ENCODE results near the gene GUCA1C.

DNA sequence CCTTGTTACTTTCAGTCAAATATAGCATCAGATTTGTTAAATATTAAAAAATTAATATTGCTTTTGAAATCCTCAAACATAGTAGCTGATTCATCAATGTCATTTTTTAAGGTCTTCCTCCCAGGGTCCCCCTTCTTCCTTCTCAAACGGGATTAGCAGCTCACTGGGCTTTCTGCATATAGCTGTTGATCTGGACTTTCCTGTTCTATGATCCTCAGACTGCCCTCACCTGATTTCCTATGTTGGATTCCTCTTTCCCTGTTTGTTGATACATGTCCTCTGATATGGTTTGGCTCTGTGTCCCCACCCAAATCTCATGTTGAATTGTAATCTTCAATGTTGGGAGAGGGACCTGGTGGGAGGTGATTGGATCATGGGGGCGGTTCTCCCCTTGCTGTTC is 5.8 kb downstream of the GUCA1C start:
- TF ChIP-seq, protein P1, sequence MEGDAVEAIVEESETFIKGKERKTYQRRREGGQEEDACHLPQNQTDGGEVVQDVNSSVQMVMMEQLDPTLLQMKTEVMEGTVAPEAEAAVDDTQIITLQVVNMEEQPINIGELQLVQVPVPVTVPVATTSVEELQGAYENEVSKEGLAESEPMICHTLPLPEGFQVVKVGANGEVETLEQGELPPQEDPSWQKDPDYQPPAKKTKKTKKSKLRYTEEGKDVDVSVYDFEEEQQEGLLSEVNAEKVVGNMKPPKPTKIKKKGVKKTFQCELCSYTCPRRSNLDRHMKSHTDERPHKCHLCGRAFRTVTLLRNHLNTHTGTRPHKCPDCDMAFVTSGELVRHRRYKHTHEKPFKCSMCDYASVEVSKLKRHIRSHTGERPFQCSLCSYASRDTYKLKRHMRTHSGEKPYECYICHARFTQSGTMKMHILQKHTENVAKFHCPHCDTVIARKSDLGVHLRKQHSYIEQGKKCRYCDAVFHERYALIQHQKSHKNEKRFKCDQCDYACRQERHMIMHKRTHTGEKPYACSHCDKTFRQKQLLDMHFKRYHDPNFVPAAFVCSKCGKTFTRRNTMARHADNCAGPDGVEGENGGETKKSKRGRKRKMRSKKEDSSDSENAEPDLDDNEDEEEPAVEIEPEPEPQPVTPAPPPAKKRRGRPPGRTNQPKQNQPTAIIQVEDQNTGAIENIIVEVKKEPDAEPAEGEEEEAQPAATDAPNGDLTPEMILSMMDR (IDR thresholded peaks at IDR 0.05) = no peak
- TF ChIP-seq POLR2A (IDR thresholded peaks at IDR 0.05) = no peak
